ENCODE data around the gene GZMM. TPM values are rescaled to one million over a fixed set of nuclear protein-coding genes. Genes with fewer than 3 reads are reported as not detected.

The GZMM gene
- total RNA-seq, 2 donors from 2014 or later, result 0.61 to 1.0 TPM

GRCh38 chr19:558770-559439 lies 15.1 kb downstream of the GZMM start:
- TF ChIP-seq, protein P1, sequence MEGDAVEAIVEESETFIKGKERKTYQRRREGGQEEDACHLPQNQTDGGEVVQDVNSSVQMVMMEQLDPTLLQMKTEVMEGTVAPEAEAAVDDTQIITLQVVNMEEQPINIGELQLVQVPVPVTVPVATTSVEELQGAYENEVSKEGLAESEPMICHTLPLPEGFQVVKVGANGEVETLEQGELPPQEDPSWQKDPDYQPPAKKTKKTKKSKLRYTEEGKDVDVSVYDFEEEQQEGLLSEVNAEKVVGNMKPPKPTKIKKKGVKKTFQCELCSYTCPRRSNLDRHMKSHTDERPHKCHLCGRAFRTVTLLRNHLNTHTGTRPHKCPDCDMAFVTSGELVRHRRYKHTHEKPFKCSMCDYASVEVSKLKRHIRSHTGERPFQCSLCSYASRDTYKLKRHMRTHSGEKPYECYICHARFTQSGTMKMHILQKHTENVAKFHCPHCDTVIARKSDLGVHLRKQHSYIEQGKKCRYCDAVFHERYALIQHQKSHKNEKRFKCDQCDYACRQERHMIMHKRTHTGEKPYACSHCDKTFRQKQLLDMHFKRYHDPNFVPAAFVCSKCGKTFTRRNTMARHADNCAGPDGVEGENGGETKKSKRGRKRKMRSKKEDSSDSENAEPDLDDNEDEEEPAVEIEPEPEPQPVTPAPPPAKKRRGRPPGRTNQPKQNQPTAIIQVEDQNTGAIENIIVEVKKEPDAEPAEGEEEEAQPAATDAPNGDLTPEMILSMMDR (IDR thresholded peaks at IDR 0.05), result no peak
- DNase-seq, result no peak
- no peak overlapping the region for H3K27ac ChIP-seq

GRCh38 chr19:560121-560520 lies 16.3 kb downstream of the GZMM start:
- TF ChIP-seq, protein P1 (IDR thresholded peaks at IDR 0.05), result no peak
- Histone ChIP-seq H3K9me3 (no peaks in the 10 kb centered on the region), H3K27ac (no peak overlapping the region), H3K36me3 (no peaks in the 10 kb centered on the region), H3K9ac (ENCODE audit: low read depth in 2 of 2, low read length in 2 of 2) (no peak overlapping the region), H3K27me3 (no peaks in the 10 kb centered on the region), H3K4me1 (no peaks in the 10 kb centered on the region), H3K4me3 (no peak overlapping the region)
- intact Hi-C loops (cut with DNase I), result no loop called here
- no peak for DNase-seq

More at GRCh38 chr19:558770-559439, 15.1 kb downstream of the GZMM start:
- intact Hi-C loops (cut with DNase I), result no loop called here
- Histone ChIP-seq H3K4me1 (no peaks in the 10 kb centered on the region), H3K9ac (ENCODE audit: low read depth in 2 of 2, low read length in 2 of 2) (no peak overlapping the region), H3K27me3 (no peaks in the 10 kb centered on the region), H3K9me3 (no peaks in the 10 kb centered on the region), H3K36me3 (no peaks in the 10 kb centered on the region), H3K4me3 (no peak overlapping the region)

- Histone ChIP-seq H3K27me3 (no peaks in the 10 kb centered on the region), H3K27ac (no peak overlapping the region), H3K9me3 (no peaks in the 10 kb centered on the region), H3K36me3 (no peaks in the 10 kb centered on the region), H3K9ac (ENCODE audit: low read depth in 2 of 2, low read length in 2 of 2) (no peak overlapping the region), H3K4me1 (no peaks in the 10 kb centered on the region), H3K4me3 (no peak overlapping the region)
- intact Hi-C loops (cut with DNase I), result no loop called here
- DNase-seq, result no peak
- TF ChIP-seq, protein P1 (IDR thresholded peaks at IDR 0.05), result no peak
Observed at GRCh38 chr19:566403-566802, 22.6 kb downstream of the GZMM start.

- no peak for DNase-seq
- Histone ChIP-seq H3K27ac (no peak overlapping the region), H3K4me3 (no peak overlapping the region), H3K9me3 (no peaks in the 10 kb centered on the region), H3K36me3 (no peaks in the 10 kb centered on the region), H3K9ac (ENCODE audit: low read depth in 2 of 2, low read length in 2 of 2) (no peak overlapping the region), H3K27me3 (no peaks in the 10 kb centered on the region), H3K4me1 (no peaks in the 10 kb centered on the region)
- intact Hi-C loops (cut with DNase I), result no loop called here
- TF ChIP-seq, protein P1 (IDR thresholded peaks at IDR 0.05), result no peak
Observed at GRCh38 chr19:566844-567243, 23.0 kb downstream of the GZMM start.

GRCh38 chr19:567296-567900 lies 23.5 kb downstream of the GZMM start:
- intact Hi-C loops (cut with DNase I), result no loop called here
- TF ChIP-seq, protein P1 (IDR thresholded peaks at IDR 0.05), result no peak
- Histone ChIP-seq H3K9me3 (no peaks in the 10 kb centered on the region), H3K36me3 (no peaks in the 10 kb centered on the region), H3K4me3 (no peak overlapping the region), H3K9ac (ENCODE audit: low read depth in 2 of 2, low read length in 2 of 2) (no peak overlapping the region), H3K27ac (no peak overlapping the region), H3K4me1 (no peaks in the 10 kb centered on the region), H3K27me3 (no peaks in the 10 kb centered on the region)
- no peak for DNase-seq

Measured in colonic mucosa (tissue), 4 donors.